Bladder microvascular endothelial cell (primary cell): Measurements from ENCODE around the gene SAT1. TPM values are rescaled to one million over a fixed set of nuclear protein-coding genes. Genes with fewer than 3 reads are reported as not detected.

Source experiments
- total RNA-seq: library from RNA; depleted of rRNA; stranded (reverse); fragments of >200 nt; gene quantifications from 2 replicates; pipeline ENCODE4 v1.2.3, GENCODE V29; 2014

SAT1 gene
- 173 and 212 TPM in 2 replicates for total RNA-seq

DNA sequence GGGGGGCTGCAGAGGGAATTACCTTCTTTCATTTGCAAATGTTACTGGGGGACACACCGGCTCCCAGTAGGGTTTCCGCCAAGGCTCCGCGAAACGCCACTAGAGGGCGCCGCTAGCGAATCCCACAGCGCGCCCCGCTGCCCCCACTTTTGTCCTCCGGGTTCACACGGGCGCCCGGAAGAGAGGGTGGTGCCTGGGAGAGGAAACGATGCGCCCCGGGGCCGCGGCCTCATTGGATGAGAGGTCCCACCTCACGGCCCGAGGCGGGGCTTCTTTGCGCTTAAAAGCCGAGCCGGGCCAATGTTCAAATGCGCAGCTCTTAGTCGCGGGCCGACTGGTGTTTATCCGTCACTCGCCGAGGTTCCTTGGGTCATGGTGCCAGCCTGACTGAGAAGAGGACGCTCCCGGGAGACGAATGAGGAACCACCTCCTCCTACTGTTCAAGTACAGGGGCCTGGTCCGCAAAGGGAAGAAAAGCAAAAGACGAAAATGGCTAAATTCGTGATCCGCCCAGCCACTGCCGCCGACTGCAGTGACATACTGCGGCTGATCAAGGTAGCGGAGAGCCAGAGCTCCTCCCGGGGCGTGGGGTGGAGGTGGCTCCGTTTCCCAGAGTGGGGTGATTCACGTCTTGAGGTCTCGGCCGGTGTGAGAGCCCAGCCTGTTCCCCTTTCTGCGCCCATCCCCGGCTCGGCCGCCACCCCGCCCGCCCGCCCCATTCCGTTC lies at the start of gene SAT1:
Gene SAT1 (plus strand): TSS at position 311 of the 726 bp plus-strand sequence. CDS start 179 bp downstream, at position 490.

DNA sequence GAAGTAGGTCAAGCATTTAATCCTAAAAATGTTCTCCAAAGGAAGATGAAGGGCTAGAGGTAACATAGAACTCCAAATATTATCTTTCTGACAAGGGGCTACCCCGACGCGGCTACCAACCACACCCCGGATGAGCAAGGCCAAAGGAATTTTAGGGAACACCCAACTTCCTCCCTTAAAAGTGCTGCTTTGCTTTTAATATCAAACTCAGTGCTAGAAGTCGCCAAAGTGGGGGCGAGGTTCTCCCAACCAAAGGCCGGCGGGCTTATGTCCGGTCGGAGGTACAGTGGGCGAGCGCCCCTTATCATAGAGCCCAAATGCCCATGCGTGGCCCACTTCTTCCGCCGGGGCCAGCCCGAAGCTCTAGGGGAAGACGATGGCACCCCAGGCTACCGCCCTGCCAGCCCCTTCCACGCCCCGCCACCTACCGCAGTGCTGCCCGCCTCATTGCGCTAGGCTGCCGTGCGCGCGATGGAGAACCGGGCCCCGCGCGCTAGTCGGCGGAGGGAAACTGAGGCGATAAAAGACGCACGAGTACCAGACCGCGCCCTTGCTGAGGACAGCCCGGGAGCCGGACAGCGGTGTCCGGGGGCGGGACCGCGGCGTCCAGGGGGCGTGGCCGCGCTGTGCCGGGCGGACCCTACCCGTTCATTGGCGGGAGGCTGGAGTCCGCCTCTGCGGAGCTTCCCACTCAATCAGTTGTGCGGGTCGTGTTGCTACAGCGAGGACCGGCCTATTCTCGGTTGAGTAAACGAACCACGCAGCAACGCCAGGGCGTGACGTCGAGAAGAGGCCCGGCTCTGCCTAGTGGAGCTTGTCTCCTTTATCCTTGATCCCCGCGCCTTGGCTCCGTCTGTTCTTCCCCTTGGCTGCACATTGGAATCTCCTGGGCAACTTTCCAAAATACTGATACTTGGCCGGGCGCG lies 40.0 kb upstream of the SAT1 start, which contains the start of gene ACOT9:
Gene ACOT9 (minus strand): TSS at position 580 of the 926 bp plus-strand sequence. CDS start 132 bp downstream, at position 448.

Other genes with a start within 250 kb of the SAT1 start
- 140 and 190 TPM in 2 replicates for gene PRDX4, start 115.7 kb upstream of the SAT1 start, total RNA-seq
- 56.2 and 63.3 TPM in 2 replicates for gene ACOT9, start 39.9 kb upstream of the SAT1 start, total RNA-seq
- 3.7 and 5.8 TPM in 2 replicates for gene APOO, start 124.8 kb downstream of the SAT1 start, total RNA-seq
- not detected in 2 replicates for gene CXorf58, start 124.8 kb downstream of the SAT1 start, total RNA-seq
- 3.7 and 7.7 TPM in 2 replicates for gene KLHL15, start 244.0 kb downstream of the SAT1 start, total RNA-seq